Stimulated activated CD8-positive, alpha-beta memory T cell treated with anti-CD3 and anti-CD28 coated beads, Interleukin-15, amount 100 ng/mL, for 1 hour (primary cell): ENCODE measurements around the gene BMERB1.
"Not testable (repeated sequence)": the region's sequence is repeated elsewhere in the genome, so short reads cannot be mapped to it uniquely, and the experiment has no call there.

Experiments
- DNase-seq: peaks from one replicate; pipeline ENCODE4 v3.0.0-alpha.2; 2020; ENCODE audit warnings: low read depth

The BMERB1 gene

GRCh38 chr16:15434425-15435215, at the start of gene BMERB1:
BMERB1 (plus strand) TSS chr16:15434588; CDS start chr16:15434654, 66 bp downstream.
- DNase-seq, result peak; percentile 18

GRCh38 chr16:15388060-15388459, 46.3 kb upstream of the BMERB1 start:
- not testable (repeated sequence) for DNase-seq

GRCh38 chr16:15389916-15390315, 44.5 kb upstream of the BMERB1 start:
- DNase-seq, result not testable (repeated sequence)

- DNase-seq, result not testable (repeated sequence)
Measured at GRCh38 chr16:15393025-15393424, 41.4 kb upstream of the BMERB1 start.

GRCh38 chr16:15395631-15396508, 38.5 kb upstream of the BMERB1 start, which contains the start of gene MPV17L:
MPV17L (plus strand) TSS chr16:15395754; CDS start chr16:15395898, 144 bp downstream.
- not testable (repeated sequence) for DNase-seq

- DNase-seq, result not testable (repeated sequence)
Measured at GRCh38 chr16:15396509-15396829, 37.9 kb upstream of the BMERB1 start.

GRCh38 chr16:15396948-15397594, 37.3 kb upstream of the BMERB1 start:
- DNase-seq, result no peak

GRCh38 chr16:15398618-15399316, 35.6 kb upstream of the BMERB1 start:
- DNase-seq, result no peak

- DNase-seq, result no peak
Measured at GRCh38 chr16:15399317-15399716, 35.1 kb upstream of the BMERB1 start.

- DNase-seq, result not testable (repeated sequence)
Measured at GRCh38 chr16:15400314-15400713, 34.1 kb upstream of the BMERB1 start.

GRCh38 chr16:15401972-15402371, 32.4 kb upstream of the BMERB1 start:
- DNase-seq, result no peak

GRCh38 chr16:15403392-15403995, 30.9 kb upstream of the BMERB1 start:
- DNase-seq, result no peak

- not testable (repeated sequence) for DNase-seq
Measured at GRCh38 chr16:15404091-15404490, 30.3 kb upstream of the BMERB1 start.

GRCh38 chr16:15404792-15405191, 29.6 kb upstream of the BMERB1 start:
- DNase-seq, result no peak

GRCh38 chr16:15407756-15408155, 26.6 kb upstream of the BMERB1 start:
- DNase-seq, result not testable (repeated sequence)

- DNase-seq, result not testable (repeated sequence)
Measured at GRCh38 chr16:15409476-15409875, 24.9 kb upstream of the BMERB1 start.

GRCh38 chr16:15415511-15415985, 18.8 kb upstream of the BMERB1 start:
- no peak for DNase-seq

- DNase-seq, result no peak
Measured at GRCh38 chr16:15417197-15417596, 17.2 kb upstream of the BMERB1 start.

- DNase-seq, result no peak
Measured at GRCh38 chr16:15418206-15418605, 16.2 kb upstream of the BMERB1 start.

- not testable (repeated sequence) for DNase-seq
Measured at GRCh38 chr16:15421696-15422095, 12.7 kb upstream of the BMERB1 start.

- DNase-seq, result no peak
Measured at GRCh38 chr16:15422222-15422621, 12.2 kb upstream of the BMERB1 start.
